ENCODE data around the gene LIX1. TPM values are rescaled to one million over a fixed set of nuclear protein-coding genes. Genes with fewer than 3 reads are reported as not detected.

The LIX1 gene
- total RNA-seq, 1 donor from 2014 or later = 0.59 TPM

GRCh38 chr5:97095318-97095732 lies 47.1 kb downstream of the LIX1 start:
- Histone ChIP-seq H3K4me3 (ENCODE audit: insufficient read depth, low read depth, low read length) (no peak overlapping the region), H3K79me2 (ENCODE audit: insufficient read depth, low read length) (no peaks in the 10 kb centered on the region), H2AFZ (ENCODE audit: low read depth, low read length) (no peak overlapping the region), H3K9ac (ENCODE audit: low read length) (no peak overlapping the region), H3K4me1 (ENCODE audit: insufficient read depth, low read length) (no peaks in the 10 kb centered on the region), H3K9me3 (ENCODE audit: insufficient read depth, low read depth, low read length) (no peaks in the 10 kb centered on the region), H3K27ac (ENCODE audit: low read depth, low read length) (no peak overlapping the region), H3K27me3 (ENCODE audit: insufficient read depth, low read length) (no peaks in the 10 kb centered on the region), H3K4me2 (ENCODE audit: low read length) (no peak overlapping the region), H4K20me1 (ENCODE audit: insufficient read depth, low read length) (no peaks in the 10 kb centered on the region), H3K36me3 (ENCODE audit: insufficient read depth, low read length) (no peaks in the 10 kb centered on the region)
- H3K27me3 Mint-ChIP-seq (ENCODE audit: low read depth, unreplicated experiment) = peaks cover 1% of the 10 kb centered on the region
- H3K9me3 Mint-ChIP-seq (ENCODE audit: unreplicated experiment) = no peaks in the 10 kb centered on the region
- no peak overlapping the region for H3K4me3 Mint-ChIP-seq (ENCODE audit: unreplicated experiment)
- FAIRE-seq = no peak
- peaks cover 4% of the 10 kb centered on the region for H3K4me1 Mint-ChIP-seq (ENCODE audit: low read depth, unreplicated experiment)
- TF ChIP-seq EZH2 (IDR thresholded peaks at IDR 0.05; ENCODE audit: insufficient read depth, low read length) (no peak), CTCF (IDR thresholded peaks at IDR 0.05; ENCODE audit: insufficient read depth, low read depth, low read length) (no peak)
- H3K36me3 Mint-ChIP-seq (ENCODE audit: low read depth, unreplicated experiment) = no peaks in the 10 kb centered on the region
- H3K27ac Mint-ChIP-seq (ENCODE audit: unreplicated experiment) = no peak overlapping the region
- DNase-seq (ENCODE audit: low read depth) = no peak

- TF ChIP-seq CTCF (IDR thresholded peaks at IDR 0.05; ENCODE audit: insufficient read depth, low read depth, low read length) (no peak), EZH2 (IDR thresholded peaks at IDR 0.05; ENCODE audit: insufficient read depth, low read length) (no peak)
- H3K27me3 ChIP-seq (ENCODE audit: insufficient read depth, low read length) = no peaks in the 10 kb centered on the region
- no peaks in the 10 kb centered on the region for H3K79me2 ChIP-seq (ENCODE audit: insufficient read depth, low read length)
- no peaks in the 10 kb centered on the region for H3K4me1 ChIP-seq (ENCODE audit: insufficient read depth, low read length)
- Mint-ChIP-seq H3K9me3 (ENCODE audit: unreplicated experiment) (no peaks in the 10 kb centered on the region), H3K4me1 (ENCODE audit: low read depth, unreplicated experiment) (peaks cover 4% of the 10 kb centered on the region), H3K36me3 (ENCODE audit: low read depth, unreplicated experiment) (no peaks in the 10 kb centered on the region), H3K27me3 (ENCODE audit: low read depth, unreplicated experiment) (peaks cover 1% of the 10 kb centered on the region), H3K27ac (ENCODE audit: unreplicated experiment) (no peak overlapping the region), H3K4me3 (ENCODE audit: unreplicated experiment) (no peak overlapping the region)
- H3K4me3 ChIP-seq (ENCODE audit: insufficient read depth, low read depth, low read length) = no peak overlapping the region
- no peak overlapping the region for H3K9ac ChIP-seq (ENCODE audit: low read length)
- H3K4me2 ChIP-seq (ENCODE audit: low read length) = no peak overlapping the region
- H3K36me3 ChIP-seq (ENCODE audit: insufficient read depth, low read length) = no peaks in the 10 kb centered on the region
- no peak overlapping the region for H3K27ac ChIP-seq (ENCODE audit: low read depth, low read length)
- FAIRE-seq = no peak
- no peaks in the 10 kb centered on the region for H3K9me3 ChIP-seq (ENCODE audit: insufficient read depth, low read depth, low read length)
- no peak overlapping the region for H2AFZ ChIP-seq (ENCODE audit: low read depth, low read length)
- no peak for DNase-seq (ENCODE audit: low read depth)
- no peaks in the 10 kb centered on the region for H4K20me1 ChIP-seq (ENCODE audit: insufficient read depth, low read length)
Observed at GRCh38 chr5:97094579-97095317, 47.7 kb downstream of the LIX1 start.

- H3K27me3 Mint-ChIP-seq (ENCODE audit: low read depth, unreplicated experiment) = peaks cover 1% of the 10 kb centered on the region
- no peak overlapping the region for H2AFZ ChIP-seq (ENCODE audit: low read depth, low read length)
- no peak for FAIRE-seq
Observed at GRCh38 chr5:97093193-97093592, 49.2 kb downstream of the LIX1 start.

More at GRCh38 chr5:97093193-97093592, 49.2 kb downstream of the LIX1 start:
- Histone ChIP-seq H3K9me3 (ENCODE audit: insufficient read depth, low read depth, low read length) (no peaks in the 10 kb centered on the region), H4K20me1 (ENCODE audit: insufficient read depth, low read length) (no peaks in the 10 kb centered on the region), H3K79me2 (ENCODE audit: insufficient read depth, low read length) (no peaks in the 10 kb centered on the region), H3K36me3 (ENCODE audit: insufficient read depth, low read length) (no peaks in the 10 kb centered on the region), H3K4me1 (ENCODE audit: insufficient read depth, low read length) (no peaks in the 10 kb centered on the region), H3K27me3 (ENCODE audit: insufficient read depth, low read length) (no peaks in the 10 kb centered on the region), H3K9ac (ENCODE audit: low read length) (no peak overlapping the region), H3K4me3 (ENCODE audit: insufficient read depth, low read depth, low read length) (no peak overlapping the region), H3K27ac (ENCODE audit: low read depth, low read length) (no peak overlapping the region), H3K4me2 (ENCODE audit: low read length) (no peak overlapping the region)
- Mint-ChIP-seq H3K4me3 (ENCODE audit: unreplicated experiment) (no peak overlapping the region), H3K27ac (ENCODE audit: unreplicated experiment) (no peak overlapping the region), H3K9me3 (ENCODE audit: unreplicated experiment) (no peaks in the 10 kb centered on the region), H3K36me3 (ENCODE audit: low read depth, unreplicated experiment) (no peaks in the 10 kb centered on the region), H3K4me1 (ENCODE audit: low read depth, unreplicated experiment) (peaks cover 4% of the 10 kb centered on the region)
- DNase-seq (ENCODE audit: low read depth) = no peak
- TF ChIP-seq CTCF (IDR thresholded peaks at IDR 0.05; ENCODE audit: insufficient read depth, low read depth, low read length) (no peak), EZH2 (IDR thresholded peaks at IDR 0.05; ENCODE audit: insufficient read depth, low read length) (no peak)

All from astrocyte (in vitro differentiated cells and primary cell).